Measurements from ENCODE around the gene SGSM1. TPM values are rescaled to one million over a fixed set of nuclear protein-coding genes. Genes with fewer than 3 reads are reported as not detected.

The SGSM1 gene
- total RNA-seq, 1 donor: not detected

- no peaks in the 10 kb centered on the region for H3K36me3 ChIP-seq (ENCODE audit: insufficient read depth, low read length)
- no peaks in the 10 kb centered on the region for H3K4me1 ChIP-seq (ENCODE audit: insufficient read depth, low read length)
- no peak for DNase-seq (ENCODE audit: insufficient read length, low spot score, missing footprints)
- TF ChIP-seq CTCF (IDR thresholded peaks at IDR 0.05; ENCODE audit: extremely low read depth, low read depth, low read length): no peak
- H2AFZ ChIP-seq (ENCODE audit: low read length): no peak overlapping the region
- no peak overlapping the region for H3K27ac ChIP-seq (ENCODE audit: low read depth, low read length)
- no peak overlapping the region for H3K4me3 ChIP-seq (ENCODE audit: insufficient read depth, low read length)
- H3K9me3 ChIP-seq (ENCODE audit: low read depth, low read length): no peaks in the 10 kb centered on the region
- no peaks in the 10 kb centered on the region for H3K79me2 ChIP-seq (ENCODE audit: insufficient read depth, low read length)
- H3K27me3 ChIP-seq (ENCODE audit: insufficient read depth, low read length): no peaks in the 10 kb centered on the region
- H3K4me2 ChIP-seq (ENCODE audit: insufficient read depth, low read length): no peak overlapping the region
- no peaks in the 10 kb centered on the region for H4K20me1 ChIP-seq (ENCODE audit: insufficient read depth, low read length)
Measured at GRCh38 chr22:24878969-24879368, 73.0 kb downstream of the SGSM1 start.

DNA sequence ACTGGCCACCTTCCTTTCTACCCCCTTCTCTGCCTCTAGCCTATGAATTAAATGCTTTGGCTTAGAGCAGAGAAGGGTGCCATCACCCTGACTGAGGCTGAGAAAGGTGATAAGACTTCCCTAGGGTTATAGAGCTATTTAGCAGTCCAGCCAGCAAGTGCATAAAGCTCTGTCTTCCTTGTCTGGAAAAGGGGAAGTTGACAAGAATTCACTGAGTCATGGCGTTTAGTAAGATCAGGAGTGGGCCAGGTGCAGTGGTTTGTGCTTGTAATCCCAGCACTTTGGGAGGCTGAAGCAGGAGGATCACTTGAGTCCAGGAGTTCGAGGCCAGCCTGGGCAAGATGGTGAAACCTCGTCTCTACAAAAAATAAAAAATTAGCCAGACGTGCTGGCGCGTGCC is 77.4 kb downstream of the SGSM1 start:
- no peak for TF ChIP-seq CTCF (IDR thresholded peaks at IDR 0.05; ENCODE audit: extremely low read depth, low read depth, low read length)
- no peak overlapping the region for H3K4me3 ChIP-seq (ENCODE audit: insufficient read depth, low read length)
- no peak overlapping the region for H3K4me2 ChIP-seq (ENCODE audit: insufficient read depth, low read length)

GRCh38 chr22:24887260-24887659 is 81.2 kb downstream of the SGSM1 start:
- TF ChIP-seq CTCF (IDR thresholded peaks at IDR 0.05; ENCODE audit: extremely low read depth, low read depth, low read length): no peak
- no peak overlapping the region for H3K27ac ChIP-seq (ENCODE audit: low read depth, low read length)
- no peaks in the 10 kb centered on the region for H3K27me3 ChIP-seq (ENCODE audit: insufficient read depth, low read length)
- H3K4me2 ChIP-seq (ENCODE audit: insufficient read depth, low read length): no peak overlapping the region
- no peak overlapping the region for H2AFZ ChIP-seq (ENCODE audit: low read length)
- H3K4me1 ChIP-seq (ENCODE audit: insufficient read depth, low read length): no peaks in the 10 kb centered on the region
- no peaks in the 10 kb centered on the region for H3K9me3 ChIP-seq (ENCODE audit: low read depth, low read length)
- DNase-seq (ENCODE audit: insufficient read length, low spot score, missing footprints): no peak
- no peaks in the 10 kb centered on the region for H3K79me2 ChIP-seq (ENCODE audit: insufficient read depth, low read length)
- no peaks in the 10 kb centered on the region for H3K36me3 ChIP-seq (ENCODE audit: insufficient read depth, low read length)
- H4K20me1 ChIP-seq (ENCODE audit: insufficient read depth, low read length): no peaks in the 10 kb centered on the region
- no peak overlapping the region for H3K4me3 ChIP-seq (ENCODE audit: insufficient read depth, low read length)

More for the DNA sequence above, 77.4 kb downstream of the SGSM1 start:
- H3K36me3 ChIP-seq (ENCODE audit: insufficient read depth, low read length): no peaks in the 10 kb centered on the region
- H3K27me3 ChIP-seq (ENCODE audit: insufficient read depth, low read length): no peaks in the 10 kb centered on the region
- no peak for DNase-seq (ENCODE audit: insufficient read length, low spot score, missing footprints)
- H3K4me1 ChIP-seq (ENCODE audit: insufficient read depth, low read length): no peaks in the 10 kb centered on the region
- no peaks in the 10 kb centered on the region for H3K79me2 ChIP-seq (ENCODE audit: insufficient read depth, low read length)
- H3K9me3 ChIP-seq (ENCODE audit: low read depth, low read length): no peaks in the 10 kb centered on the region
- H3K27ac ChIP-seq (ENCODE audit: low read depth, low read length): no peak overlapping the region
- no peak overlapping the region for H2AFZ ChIP-seq (ENCODE audit: low read length)
- no peaks in the 10 kb centered on the region for H4K20me1 ChIP-seq (ENCODE audit: insufficient read depth, low read length)

- peaks cover 3% of the 10 kb centered on the region for H3K27me3 ChIP-seq (ENCODE audit: insufficient read depth, low read length)
- peak overlapping the region; percentile 69 for H3K27ac ChIP-seq (ENCODE audit: low read depth, low read length)
- no peak overlapping the region for H3K4me3 ChIP-seq (ENCODE audit: insufficient read depth, low read length)
- no peak for DNase-seq (ENCODE audit: insufficient read length, low spot score, missing footprints)
- H3K4me1 ChIP-seq (ENCODE audit: insufficient read depth, low read length): peaks cover 15% of the 10 kb centered on the region
- no peaks in the 10 kb centered on the region for H3K9me3 ChIP-seq (ENCODE audit: low read depth, low read length)
- TF ChIP-seq CTCF (IDR thresholded peaks at IDR 0.05; ENCODE audit: extremely low read depth, low read depth, low read length): no peak
- no peaks in the 10 kb centered on the region for H4K20me1 ChIP-seq (ENCODE audit: insufficient read depth, low read length)
- peak overlapping the region; percentile 70 for H3K4me2 ChIP-seq (ENCODE audit: insufficient read depth, low read length)
- no peaks in the 10 kb centered on the region for H3K36me3 ChIP-seq (ENCODE audit: insufficient read depth, low read length)
- H3K79me2 ChIP-seq (ENCODE audit: insufficient read depth, low read length): no peaks in the 10 kb centered on the region
- no peak overlapping the region for H2AFZ ChIP-seq (ENCODE audit: low read length)
Measured at GRCh38 chr22:24893341-24894070, 87.5 kb downstream of the SGSM1 start.
